HEK293 (cell line): ENCODE measurements around the gene CORO2B.

Source experiments
- CTCF ChIA-PET: fragments of 350-600 bp; formaldehyde crosslinking; extraction: SDS; loops from one replicate; lab custom pipeline; 2021; ENCODE audit warnings: antibody characterized with exemption; lab: Yijun Ruan, JAX
- POLR2A ChIA-PET: fragments of 300-600 bp; formaldehyde crosslinking; extraction: SDS; loops from one replicate; lab custom pipeline; 2020; ENCODE audit warnings: antibody characterized with exemption, inconsistent platforms; lab: Yijun Ruan, JAX
- H3K27ac ChIP-seq: fragments of 200-500 bp; sonication (Bioruptor generic); 2 replicates; pipeline ENCODE4 v1.5.1; 2014; ENCODE audit warnings: low read depth, low read length, control low read depth, inconsistent platforms; ENCODE audit errors: extremely low read depth
- H3K36me3 ChIP-seq, 2 experiments: fragments of 200-500 bp in 1 of 2; sonication (Bioruptor generic) in 1 of 2; 1 replicate in 1 of 2; 2 replicates in 1 of 2; pipeline ENCODE4 v1.5.1; 2014 to 2017; ENCODE audit warnings: inconsistent platforms in 2 of 2, low read length in 2 of 2; ENCODE audit not compliant: control insufficient read depth in 2 of 2, insufficient read depth in 1 of 2
- H3K4me1 ChIP-seq: fragments of 200-500 bp; sonication (Bioruptor generic); 2 replicates; pipeline ENCODE4 v1.5.1; 2014; ENCODE audit warnings: mild to moderate bottlenecking, low read length, inconsistent platforms; ENCODE audit not compliant: control insufficient read depth, insufficient read depth
- H3K4me3 ChIP-seq: 2 replicates; pipeline ENCODE4 v1.5.1; 2011; ENCODE audit warnings: low read depth, mild to moderate bottlenecking, control low read depth, low read length, moderate library complexity
- H3K9me3 ChIP-seq: fragments of 200-500 bp; sonication (Bioruptor generic); 2 replicates; pipeline ENCODE4 v1.5.1; 2014; ENCODE audit warnings: low read depth, low read length, inconsistent platforms; ENCODE audit not compliant: control insufficient read depth, insufficient read depth
- BCL11B ChIP-seq: fragments of 450-650 bp; formaldehyde crosslinking; IDR thresholded peaks from 2 replicates; pipeline ENCODE4 v1.5.1; 2016; ENCODE audit warnings: low read depth, missing biosample characterization, missing genetic modification characterization
- ZBTB20 ChIP-seq: fragments of 450-650 bp; formaldehyde crosslinking; IDR thresholded peaks from 2 replicates; pipeline ENCODE4 v1.5.1; 2016; ENCODE audit warnings: missing biosample characterization, missing genetic modification characterization
- ZBTB48 ChIP-seq: fragments of 450-650 bp; formaldehyde crosslinking; IDR thresholded peaks from 2 replicates; pipeline ENCODE4 v1.5.1; 2016; ENCODE audit warnings: missing biosample characterization, missing genetic modification characterization
- ZFP3 ChIP-seq: fragments of 450-650 bp; formaldehyde crosslinking; IDR thresholded peaks from 2 replicates; pipeline ENCODE4 v1.5.1; 2016; ENCODE audit warnings: low read depth, missing biosample characterization, missing genetic modification characterization
- ZNF114 ChIP-seq: fragments of 450-650 bp; formaldehyde crosslinking; IDR thresholded peaks from 2 replicates; pipeline ENCODE4 v1.5.0; 2017; ENCODE audit warnings: missing biosample characterization, missing genetic modification characterization
- ZNF292 ChIP-seq: fragments of 450-650 bp; formaldehyde crosslinking; IDR thresholded peaks from 2 replicates; pipeline ENCODE4 v1.5.1; 2016; ENCODE audit warnings: low read depth, missing biosample characterization, missing genetic modification characterization, borderline replicate concordance
- ZNF404 ChIP-seq: fragments of 450-650 bp; formaldehyde crosslinking; IDR thresholded peaks from 2 replicates; pipeline ENCODE4 v1.5.1; 2017; ENCODE audit warnings: missing biosample characterization, missing genetic modification characterization
- ZNF48 ChIP-seq: fragments of 450-650 bp; formaldehyde crosslinking; IDR thresholded peaks from 2 replicates; pipeline ENCODE4 v1.5.1; 2016; ENCODE audit warnings: missing biosample characterization, missing genetic modification characterization
- ZNF530 ChIP-seq: fragments of 450-650 bp; formaldehyde crosslinking; IDR thresholded peaks from 2 replicates; pipeline ENCODE4 v1.5.1; 2016; ENCODE audit warnings: low read depth, missing biosample characterization, missing genetic modification characterization
- ZNF544 ChIP-seq: fragments of 450-650 bp; formaldehyde crosslinking; IDR thresholded peaks from 2 replicates; pipeline ENCODE4 v1.5.0; 2017; ENCODE audit warnings: missing biosample characterization, missing genetic modification characterization
- ZNF664 ChIP-seq: fragments of 450-650 bp; formaldehyde crosslinking; IDR thresholded peaks from 2 replicates; pipeline ENCODE4 v1.5.1; 2016; ENCODE audit warnings: missing biosample characterization, missing genetic modification characterization
- ZNF701 ChIP-seq: fragments of 450-650 bp; formaldehyde crosslinking; IDR thresholded peaks from 2 replicates; pipeline ENCODE4 v1.5.1; 2016; ENCODE audit warnings: missing biosample characterization, missing genetic modification characterization
- ZNF747 ChIP-seq: fragments of 450-650 bp; formaldehyde crosslinking; IDR thresholded peaks from 2 replicates; pipeline ENCODE4 v1.5.1; 2016; ENCODE audit warnings: missing biosample characterization, missing genetic modification characterization
- ZNF768 ChIP-seq: fragments of 450-650 bp; formaldehyde crosslinking; IDR thresholded peaks from 2 replicates; pipeline ENCODE4 v1.5.1; 2018; ENCODE audit warnings: missing biosample characterization, mild to moderate bottlenecking, missing genetic modification characterization
- ZXDB ChIP-seq: fragments of 450-650 bp; formaldehyde crosslinking; IDR thresholded peaks from 2 replicates; pipeline ENCODE4 v1.5.1; 2016; ENCODE audit warnings: missing biosample characterization, missing genetic modification characterization
- TF ChIP-seq, protein P1 (sequence below): fragments of 450-650 bp; formaldehyde crosslinking; IDR thresholded peaks from 2 replicates; pipeline ENCODE4; 2016; ENCODE audit warnings: missing biosample characterization, missing genetic modification characterization
- TF ChIP-seq, protein P2 (sequence below): fragments of 450-650 bp; formaldehyde crosslinking; IDR thresholded peaks from 2 replicates; pipeline ENCODE4 v1.5.1; 2016; ENCODE audit warnings: missing biosample characterization, missing genetic modification characterization
- TF ChIP-seq, protein P3 (sequence below): fragments of 450-650 bp; formaldehyde crosslinking; optimal IDR thresholded peaks from 2 replicates; pipeline ENCODE3; 2016; ENCODE audit warnings: missing biosample characterization, mild to moderate bottlenecking, missing genetic modification characterization
- TF ChIP-seq, protein P4 (sequence below): fragments of 450-650 bp; formaldehyde crosslinking; IDR thresholded peaks from 2 replicates; pipeline ENCODE4 v1.5.1; 2016; ENCODE audit warnings: missing biosample characterization, missing genetic modification characterization

CORO2B gene

DNA sequence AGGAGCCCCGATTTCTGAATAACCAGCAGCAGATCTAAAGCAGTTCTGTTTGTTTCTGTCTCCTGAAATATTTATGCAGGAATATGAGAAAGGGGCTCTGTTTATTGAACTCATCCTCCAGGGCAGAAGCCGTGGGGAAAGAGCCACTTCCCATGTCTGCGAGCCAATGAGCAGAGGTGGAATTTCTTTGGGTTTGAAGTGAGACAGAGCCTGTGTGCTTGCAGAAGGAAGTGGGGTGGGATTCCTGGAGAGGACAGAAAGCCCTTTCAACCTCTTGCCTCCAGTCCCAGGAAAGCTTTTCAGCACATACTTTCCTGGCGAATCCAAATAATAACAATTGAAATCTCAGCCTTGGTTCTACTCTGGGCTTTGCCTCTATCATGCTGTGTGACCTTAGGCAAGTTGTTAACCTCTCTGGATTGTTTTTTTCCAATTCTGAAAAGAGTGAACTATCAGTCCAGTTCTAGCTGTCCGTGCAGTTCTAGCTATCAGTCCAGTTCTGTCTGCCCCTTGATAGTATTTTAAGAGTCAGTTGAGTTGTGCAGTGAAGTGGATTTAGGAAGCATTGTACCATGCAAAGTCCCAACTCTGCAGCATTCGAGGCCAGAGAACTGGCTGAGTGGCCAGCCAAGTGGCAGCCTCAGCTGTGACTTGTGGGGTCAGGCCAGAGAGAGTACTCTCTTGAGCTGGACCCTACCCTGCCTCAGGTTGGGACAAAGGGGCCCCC lies 15.9 kb downstream of the CORO2B start:
- peaks cover 2% of the 10 kb centered on the region; the same call in 1 of the 2 replicates for H3K4me1 ChIP-seq
- H3K9me3 ChIP-seq: no peaks in the 10 kb centered on the region
- no peak overlapping the region for H3K27ac ChIP-seq
- no peak overlapping the region for H3K4me3 ChIP-seq
- no peaks in the 10 kb centered on the region for H3K36me3 ChIP-seq
- ChIA-PET POLR2A (no interaction called here), CTCF (interaction anchor here (0.6 to 1.4 kb wide), 2 partner anchors 35 to 689 kb away, joined by 3 to 6 read pairs; no protein-coding TSS in a partner anchor)
- peak; percentile 97 for TF ChIP-seq ZNF768
- TF ChIP-seq, protein P1, sequence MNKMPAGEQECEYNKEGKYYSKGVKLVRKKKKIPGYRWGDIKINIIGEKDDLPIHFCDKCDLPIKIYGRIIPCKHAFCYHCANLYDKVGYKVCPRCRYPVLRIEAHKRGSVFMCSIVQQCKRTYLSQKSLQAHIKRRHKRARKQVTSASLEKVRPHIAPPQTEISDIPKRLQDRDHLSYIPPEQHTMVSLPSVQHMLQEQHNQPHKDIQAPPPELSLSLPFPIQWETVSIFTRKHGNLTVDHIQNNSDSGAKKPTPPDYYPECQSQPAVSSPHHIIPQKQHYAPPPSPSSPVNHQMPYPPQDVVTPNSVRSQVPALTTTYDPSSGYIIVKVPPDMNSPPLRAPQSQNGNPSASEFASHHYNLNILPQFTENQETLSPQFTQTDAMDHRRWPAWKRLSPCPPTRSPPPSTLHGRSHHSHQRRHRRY (tag by site-specific recombination): no peak

DNA sequence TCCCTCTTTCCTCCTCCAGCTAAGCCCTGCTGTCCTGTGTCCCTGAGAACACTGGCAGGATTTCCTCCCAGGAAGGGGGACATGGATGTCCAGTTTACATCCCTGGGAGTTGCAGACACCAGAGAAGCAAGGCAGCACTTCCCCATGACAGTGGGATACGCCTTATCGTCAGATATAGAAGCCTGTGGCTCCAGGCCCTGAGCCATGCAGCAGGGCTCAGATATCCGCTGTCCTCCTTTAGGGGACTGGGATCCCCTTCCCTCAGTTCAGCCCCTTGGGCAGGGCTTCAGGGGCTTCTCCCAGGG lies 16.4 kb downstream of the CORO2B start:
- Histone ChIP-seq H3K27ac (no peak overlapping the region), H3K4me3 (no peak overlapping the region), H3K4me1 (peaks cover 4% of the 10 kb centered on the region; the same call in 1 of the 2 replicates), H3K9me3 (no peaks in the 10 kb centered on the region), H3K36me3 (no peaks in the 10 kb centered on the region)
- CTCF ChIA-PET: interaction anchor here (0.6 to 1.4 kb wide), 2 partner anchors 36 to 690 kb away, joined by 3 to 6 read pairs; no protein-coding TSS in a partner anchor
- TF ChIP-seq ZNF114 (tag by site-specific recombination) (no peak), ZNF544 (tag by site-specific recombination) (no peak), ZBTB20 (tag by site-specific recombination) (no peak), ZFP3 (tag by site-specific recombination) (no peak), ZNF747 (tag by site-specific recombination) (no peak), ZNF701 (tag by site-specific recombination) (no peak), ZNF530 (no peak), BCL11B (no peak), ZNF664 (tag by site-specific recombination) (no peak), ZBTB48 (no peak), ZNF48 (tag by site-specific recombination) (no peak), ZXDB (tag by site-specific recombination) (no peak), ZNF292 (no peak), ZNF404 (tag by site-specific recombination) (no peak)
- TF ChIP-seq, protein P2, sequence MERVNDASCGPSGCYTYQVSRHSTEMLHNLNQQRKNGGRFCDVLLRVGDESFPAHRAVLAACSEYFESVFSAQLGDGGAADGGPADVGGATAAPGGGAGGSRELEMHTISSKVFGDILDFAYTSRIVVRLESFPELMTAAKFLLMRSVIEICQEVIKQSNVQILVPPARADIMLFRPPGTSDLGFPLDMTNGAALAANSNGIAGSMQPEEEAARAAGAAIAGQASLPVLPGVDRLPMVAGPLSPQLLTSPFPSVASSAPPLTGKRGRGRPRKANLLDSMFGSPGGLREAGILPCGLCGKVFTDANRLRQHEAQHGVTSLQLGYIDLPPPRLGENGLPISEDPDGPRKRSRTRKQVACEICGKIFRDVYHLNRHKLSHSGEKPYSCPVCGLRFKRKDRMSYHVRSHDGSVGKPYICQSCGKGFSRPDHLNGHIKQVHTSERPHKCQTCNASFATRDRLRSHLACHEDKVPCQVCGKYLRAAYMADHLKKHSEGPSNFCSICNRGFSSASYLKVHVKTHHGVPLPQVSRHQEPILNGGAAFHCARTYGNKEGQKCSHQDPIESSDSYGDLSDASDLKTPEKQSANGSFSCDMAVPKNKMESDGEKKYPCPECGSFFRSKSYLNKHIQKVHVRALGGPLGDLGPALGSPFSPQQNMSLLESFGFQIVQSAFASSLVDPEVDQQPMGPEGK: no peak
- TF ChIP-seq, protein P3, sequence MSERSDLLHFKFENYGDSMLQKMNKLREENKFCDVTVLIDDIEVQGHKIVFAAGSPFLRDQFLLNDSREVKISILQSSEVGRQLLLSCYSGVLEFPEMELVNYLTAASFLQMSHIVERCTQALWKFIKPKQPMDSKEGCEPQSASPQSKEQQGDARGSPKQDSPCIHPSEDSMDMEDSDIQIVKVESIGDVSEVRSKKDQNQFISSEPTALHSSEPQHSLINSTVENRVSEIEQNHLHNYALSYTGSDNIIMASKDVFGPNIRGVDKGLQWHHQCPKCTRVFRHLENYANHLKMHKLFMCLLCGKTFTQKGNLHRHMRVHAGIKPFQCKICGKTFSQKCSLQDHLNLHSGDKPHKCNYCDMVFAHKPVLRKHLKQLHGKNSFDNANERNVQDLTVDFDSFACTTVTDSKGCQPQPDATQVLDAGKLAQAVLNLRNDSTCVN (tag by site-specific recombination): no peak
- TF ChIP-seq, protein P4, sequence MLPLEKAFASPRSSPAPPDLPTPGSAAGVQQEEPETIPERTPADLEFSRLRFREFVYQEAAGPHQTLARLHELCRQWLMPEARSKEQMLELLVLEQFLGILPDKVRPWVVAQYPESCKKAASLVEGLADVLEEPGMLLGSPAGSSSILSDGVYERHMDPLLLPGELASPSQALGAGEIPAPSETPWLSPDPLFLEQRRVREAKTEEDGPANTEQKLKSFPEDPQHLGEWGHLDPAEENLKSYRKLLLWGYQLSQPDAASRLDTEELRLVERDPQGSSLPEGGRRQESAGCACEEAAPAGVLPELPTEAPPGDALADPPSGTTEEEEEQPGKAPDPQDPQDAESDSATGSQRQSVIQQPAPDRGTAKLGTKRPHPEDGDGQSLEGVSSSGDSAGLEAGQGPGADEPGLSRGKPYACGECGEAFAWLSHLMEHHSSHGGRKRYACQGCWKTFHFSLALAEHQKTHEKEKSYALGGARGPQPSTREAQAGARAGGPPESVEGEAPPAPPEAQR (tag by site-specific recombination): no peak
- POLR2A ChIA-PET: no interaction called here
